OCI-LY1 (cell line): ENCODE results near the gene ASCC1.

Experiments
- H2AFZ ChIP-seq: fragments of 200-600 bp; sonication (generic), shearing (Covaris generic); 2 replicates; pipeline ENCODE4 v1.6.0; 2014; ENCODE audit warnings: antibody characterized with exemption, mild to moderate bottlenecking, low read length
- H3F3A ChIP-seq: fragments of 200-600 bp; sonication (generic), shearing (Covaris generic); 2 replicates; pipeline ENCODE4 v1.6.0; 2014; ENCODE audit warnings: mild to moderate bottlenecking, antibody characterized with exemption, low read length, moderate library complexity; ENCODE audit not compliant: insufficient read depth
- H3K27ac ChIP-seq: fragments of 200-600 bp; sonication (generic); 2 replicates; pipeline ENCODE4 v1.5.1; 2014; ENCODE audit warnings: low read length, mixed run types, mild to moderate bottlenecking, low read depth; ENCODE audit not compliant: poor library complexity, severe bottlenecking
- H3K27me3 ChIP-seq: fragments of 200-600 bp; sonication (generic); 2 replicates; pipeline ENCODE4 v1.6.0; 2014; ENCODE audit warnings: antibody characterized with exemption, mild to moderate bottlenecking, low read length, moderate library complexity; ENCODE audit not compliant: insufficient read depth
- H3K36me3 ChIP-seq: fragments of 200-600 bp; sonication (generic); 2 replicates; pipeline ENCODE4 v1.6.1; 2014; ENCODE audit warnings: mild to moderate bottlenecking, antibody characterized with exemption, low read length, moderate library complexity, mixed read lengths; ENCODE audit not compliant: insufficient read depth
- H3K4me1 ChIP-seq: fragments of 200-600 bp; sonication (generic); 2 replicates; pipeline ENCODE4 v1.5.1; 2014; ENCODE audit warnings: mild to moderate bottlenecking, low read length, moderate library complexity; ENCODE audit not compliant: insufficient read depth, severe bottlenecking
- H3K4me2 ChIP-seq: fragments of 200-600 bp; sonication (generic), shearing (Covaris generic); 2 replicates; pipeline ENCODE4 v1.6.1; 2014; ENCODE audit warnings: low read length
- H3K4me3 ChIP-seq: fragments of 200-600 bp; sonication (generic); 2 replicates; pipeline ENCODE4 v1.5.1; 2014; ENCODE audit warnings: low read length, low read depth, mild to moderate bottlenecking, mixed read lengths; ENCODE audit not compliant: poor library complexity, severe bottlenecking
- H3K79me2 ChIP-seq: fragments of 200-600 bp; shearing (Covaris generic); 2 replicates; pipeline ENCODE4 v1.6.1; 2016; ENCODE audit warnings: mixed run types, low read length, mixed read lengths; ENCODE audit not compliant: insufficient read depth
- H3K9ac ChIP-seq: fragments of 200-600 bp; sonication (generic), shearing (Covaris generic); 2 replicates; pipeline ENCODE4 v1.6.1; 2014; ENCODE audit warnings: mild to moderate bottlenecking, low read length, mixed read lengths
- H3K9me2 ChIP-seq: fragments of 200-600 bp; sonication (generic), shearing (Covaris generic); 2 replicates; pipeline ENCODE4 v1.6.1; 2014; ENCODE audit warnings: low read depth, mild to moderate bottlenecking, low read length, mixed read lengths
- H3K9me3 ChIP-seq: fragments of 200-600 bp; shearing (Covaris generic); 2 replicates; pipeline ENCODE4 v1.6.1; 2014; ENCODE audit warnings: low read length, mixed read lengths
- H4K20me1 ChIP-seq: fragments of 200-600 bp; sonication (generic), shearing (Covaris generic); 2 replicates; pipeline ENCODE4 v1.6.0; 2016; ENCODE audit warnings: mild to moderate bottlenecking, low read length; ENCODE audit not compliant: insufficient read depth
- EZH2 ChIP-seq: fragments of 200-600 bp; sonication (generic), shearing (Covaris generic); IDR thresholded peaks from 2 replicates; pipeline ENCODE4 v1.8.0; 2017; ENCODE audit warnings: borderline replicate concordance, mixed run types, mild to moderate bottlenecking, antibody characterized with exemption, low read length, moderate library complexity, mixed read lengths
- TF ChIP-seq, protein P1 (sequence below): fragments of 200-600 bp; sonication (generic), shearing (Covaris generic); IDR thresholded peaks from 2 replicates; pipeline ENCODE4 v1.5.1; 2017; ENCODE audit warnings: mild to moderate bottlenecking, antibody characterized with exemption, low read length, moderate library complexity, mixed read lengths

Gene ASCC1

GRCh38 chr10:72245949-72246525 lies 30.0 kb upstream of the ASCC1 start:
- H3K4me2 ChIP-seq, result no peak overlapping the region
- H3F3A ChIP-seq, result peaks cover 22% of the 10 kb centered on the region
- no peaks in the 10 kb centered on the region for H3K9me3 ChIP-seq
- no peaks in the 10 kb centered on the region for H3K9me2 ChIP-seq
- peaks cover 52% of the 10 kb centered on the region for H3K4me1 ChIP-seq
- peak overlapping the region; percentile 47 for H3K27ac ChIP-seq
- no peaks in the 10 kb centered on the region for H3K36me3 ChIP-seq
- H3K4me3 ChIP-seq, result no peak overlapping the region
- no peaks in the 10 kb centered on the region for H3K79me2 ChIP-seq
- H4K20me1 ChIP-seq, result no peaks in the 10 kb centered on the region
- TF ChIP-seq EZH2, result no peak
- TF ChIP-seq, protein P1, sequence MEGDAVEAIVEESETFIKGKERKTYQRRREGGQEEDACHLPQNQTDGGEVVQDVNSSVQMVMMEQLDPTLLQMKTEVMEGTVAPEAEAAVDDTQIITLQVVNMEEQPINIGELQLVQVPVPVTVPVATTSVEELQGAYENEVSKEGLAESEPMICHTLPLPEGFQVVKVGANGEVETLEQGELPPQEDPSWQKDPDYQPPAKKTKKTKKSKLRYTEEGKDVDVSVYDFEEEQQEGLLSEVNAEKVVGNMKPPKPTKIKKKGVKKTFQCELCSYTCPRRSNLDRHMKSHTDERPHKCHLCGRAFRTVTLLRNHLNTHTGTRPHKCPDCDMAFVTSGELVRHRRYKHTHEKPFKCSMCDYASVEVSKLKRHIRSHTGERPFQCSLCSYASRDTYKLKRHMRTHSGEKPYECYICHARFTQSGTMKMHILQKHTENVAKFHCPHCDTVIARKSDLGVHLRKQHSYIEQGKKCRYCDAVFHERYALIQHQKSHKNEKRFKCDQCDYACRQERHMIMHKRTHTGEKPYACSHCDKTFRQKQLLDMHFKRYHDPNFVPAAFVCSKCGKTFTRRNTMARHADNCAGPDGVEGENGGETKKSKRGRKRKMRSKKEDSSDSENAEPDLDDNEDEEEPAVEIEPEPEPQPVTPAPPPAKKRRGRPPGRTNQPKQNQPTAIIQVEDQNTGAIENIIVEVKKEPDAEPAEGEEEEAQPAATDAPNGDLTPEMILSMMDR, result no peak
- H3K9ac ChIP-seq, result no peak overlapping the region
- no peaks in the 10 kb centered on the region for H3K27me3 ChIP-seq
- H2AFZ ChIP-seq, result no peak overlapping the region

DNA sequence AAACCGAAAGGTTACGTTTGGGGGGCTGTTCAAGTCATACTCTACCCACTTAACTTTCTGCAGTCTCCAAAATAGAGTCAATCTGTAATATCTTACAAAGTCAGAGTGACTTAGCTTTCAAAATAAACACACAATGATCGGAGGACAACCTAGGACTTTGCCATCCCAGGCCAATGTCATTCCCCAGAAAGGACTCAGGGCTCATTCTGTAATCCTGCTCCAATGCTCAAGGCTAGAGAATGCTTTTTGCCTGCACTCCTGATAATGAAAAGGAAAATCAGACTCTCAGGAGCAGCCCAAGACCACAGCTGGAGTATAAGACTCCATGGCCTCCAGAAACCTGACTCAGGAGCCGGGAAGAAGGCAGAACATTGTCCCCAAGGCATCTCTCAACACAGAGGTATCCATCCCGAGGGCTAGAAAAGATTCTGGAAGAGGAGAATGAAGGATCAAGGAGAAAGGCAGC lies 28.5 kb upstream of the ASCC1 start:
- no peak overlapping the region for H2AFZ ChIP-seq
- H3K4me3 ChIP-seq, result no peak overlapping the region
- H3K9me2 ChIP-seq, result no peaks in the 10 kb centered on the region
- H3F3A ChIP-seq, result peaks cover 22% of the 10 kb centered on the region
- H3K79me2 ChIP-seq, result no peaks in the 10 kb centered on the region
- H3K4me2 ChIP-seq, result no peak overlapping the region
- H4K20me1 ChIP-seq, result no peaks in the 10 kb centered on the region
- TF ChIP-seq, protein P1, result no peak
- no peak for TF ChIP-seq EZH2
- peak overlapping the region; percentile 77 for H3K27ac ChIP-seq
- H3K4me1 ChIP-seq, result peaks cover 52% of the 10 kb centered on the region
- H3K9me3 ChIP-seq, result no peaks in the 10 kb centered on the region
- no peaks in the 10 kb centered on the region for H3K36me3 ChIP-seq
- H3K9ac ChIP-seq, result peak overlapping the region; percentile 21; the same call in 1 of the 2 replicates
- no peaks in the 10 kb centered on the region for H3K27me3 ChIP-seq

DNA sequence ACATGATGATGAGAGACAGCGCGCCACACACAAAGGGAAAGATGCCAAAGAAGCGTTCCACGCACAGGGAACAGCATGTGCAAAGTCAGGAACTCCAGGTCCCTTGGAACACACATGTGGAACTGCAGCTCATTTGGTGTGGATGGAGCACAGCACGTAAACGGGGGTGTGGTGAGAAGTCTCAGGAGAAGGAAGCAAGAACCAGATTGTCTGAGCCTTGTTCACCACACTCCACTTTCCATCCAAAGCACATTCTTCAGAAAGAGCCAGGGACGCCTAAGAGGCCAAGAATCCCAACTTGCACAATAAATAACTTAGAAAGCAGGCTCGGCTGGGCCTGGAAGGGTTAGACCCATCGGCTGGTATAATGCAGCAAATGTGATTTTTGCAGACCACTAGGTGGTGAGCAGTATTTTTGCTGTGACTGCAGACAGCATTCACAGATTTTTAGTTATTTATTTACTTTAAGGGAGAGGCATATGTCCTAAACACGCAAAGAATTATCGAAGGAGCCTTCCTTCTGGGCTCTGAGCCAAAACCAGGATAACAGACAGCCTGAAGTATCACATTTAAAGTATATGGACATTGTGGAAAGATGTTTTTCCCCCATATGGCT lies 27.9 kb upstream of the ASCC1 start:
- Histone ChIP-seq H3K36me3 (no peaks in the 10 kb centered on the region), H3K4me2 (no peak overlapping the region), H3K4me1 (peaks cover 47% of the 10 kb centered on the region), H3K4me3 (no peak overlapping the region), H2AFZ (no peak overlapping the region), H3K9me2 (no peaks in the 10 kb centered on the region), H3K79me2 (no peaks in the 10 kb centered on the region), H3K27ac (peak overlapping the region; percentile 77), H3K9ac (peak overlapping the region; percentile 21; the same call in 1 of the 2 replicates), H4K20me1 (no peaks in the 10 kb centered on the region), H3K9me3 (no peaks in the 10 kb centered on the region), H3K27me3 (no peaks in the 10 kb centered on the region), H3F3A (peaks cover 21% of the 10 kb centered on the region)
- TF ChIP-seq, protein P1, result peak; percentile 57
- no peak for TF ChIP-seq EZH2
